IPS-18c (cell line): ENCODE measurements around the gene NYAP2.

ENCODE experiments used
- H3K4me3 ChIP-seq: 2 replicates; pipeline ENCODE4 v1.7.0; 2013; ENCODE audit warnings: low read depth, mild to moderate bottlenecking, low read length, moderate library complexity; ENCODE audit not compliant: insufficient read depth
- H3K9me3 ChIP-seq: one replicate; pipeline ENCODE4 v1.6.1; 2013; ENCODE audit warnings: mild to moderate bottlenecking, low read length, moderate library complexity; ENCODE audit not compliant: control insufficient read depth, insufficient read depth

NYAP2 gene

GRCh38 chr2:225399504-225399903 lies at the start of gene NYAP2:
Gene NYAP2, plus strand, starts transcription at chr2:225399710. Its CDS starts 9,171 bp downstream, at chr2:225408881.
- no peaks in the 10 kb centered on the region for H3K9me3 ChIP-seq
- no peak within 1 kb of the TSS for H3K4me3 ChIP-seq

DNA sequence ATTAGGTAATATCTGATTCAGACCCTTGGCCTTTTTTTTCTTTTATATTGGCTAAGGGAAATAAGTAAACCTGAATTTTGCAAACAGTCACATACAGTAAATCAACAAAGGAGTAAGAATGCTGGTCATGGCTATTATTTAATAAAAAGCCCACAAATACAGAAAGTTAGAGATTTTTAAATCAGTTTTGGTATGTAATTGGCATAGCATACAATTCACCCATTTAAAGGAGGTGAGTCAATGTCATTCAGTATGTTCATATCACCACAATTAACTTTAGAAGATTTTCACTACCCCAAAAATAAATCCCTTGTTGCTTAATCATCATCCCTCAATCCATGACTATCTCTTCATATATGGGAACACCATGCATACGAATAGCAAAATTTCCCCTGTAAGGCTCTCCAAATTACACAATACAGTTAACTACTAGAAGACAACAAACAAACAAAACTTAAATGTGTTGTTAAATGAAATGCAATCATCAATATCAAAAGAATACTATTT lies 45.9 kb upstream of the NYAP2 start:
- no peaks in the 10 kb centered on the region for H3K9me3 ChIP-seq
- no peak overlapping the region for H3K4me3 ChIP-seq

DNA sequence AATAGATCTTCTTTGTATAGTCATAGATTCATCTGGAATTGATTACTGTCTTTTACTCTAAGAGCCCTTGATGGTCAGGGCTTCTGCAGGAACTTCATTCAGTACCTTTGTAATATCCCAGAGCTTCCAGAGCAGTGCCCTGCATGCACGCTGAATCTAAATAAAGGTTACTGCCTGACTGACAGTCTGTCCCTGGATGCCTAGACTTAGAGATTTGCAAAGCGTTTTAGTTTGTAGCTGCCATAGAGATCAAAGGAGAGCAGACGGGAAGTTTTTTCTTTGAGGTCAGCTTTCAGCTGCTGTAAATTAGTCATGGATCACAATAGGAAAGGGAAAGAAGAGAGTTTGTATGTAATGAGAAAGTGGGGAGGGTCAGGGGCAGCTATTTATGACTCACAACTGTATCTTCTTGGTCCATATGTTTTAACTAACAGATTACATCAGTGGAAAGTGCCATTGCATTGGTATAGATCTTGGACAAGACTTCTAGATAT lies 45.2 kb upstream of the NYAP2 start:
- Histone ChIP-seq H3K4me3 (no peak overlapping the region), H3K9me3 (no peaks in the 10 kb centered on the region)

GRCh38 chr2:225355788-225356187 lies 43.7 kb upstream of the NYAP2 start:
- no peaks in the 10 kb centered on the region for H3K9me3 ChIP-seq
- H3K4me3 ChIP-seq: no peak overlapping the region

GRCh38 chr2:225366731-225367130 lies 32.8 kb upstream of the NYAP2 start:
- H3K4me3 ChIP-seq: no peak overlapping the region

GRCh38 chr2:225367482-225367881 lies 32.0 kb upstream of the NYAP2 start:
- H3K9me3 ChIP-seq: no peaks in the 10 kb centered on the region
- H3K4me3 ChIP-seq: no peak overlapping the region

More at GRCh38 chr2:225366731-225367130, 32.8 kb upstream of the NYAP2 start:
- no peaks in the 10 kb centered on the region for H3K9me3 ChIP-seq

GRCh38 chr2:225378984-225379383 lies 20.5 kb upstream of the NYAP2 start:
- H3K9me3 ChIP-seq: no peaks in the 10 kb centered on the region
- H3K4me3 ChIP-seq: no peak overlapping the region

GRCh38 chr2:225379856-225380255 lies 19.7 kb upstream of the NYAP2 start:
- H3K4me3 ChIP-seq: no peak overlapping the region
- H3K9me3 ChIP-seq: peaks cover 1% of the 10 kb centered on the region

- Histone ChIP-seq H3K9me3 (peaks cover 2% of the 10 kb centered on the region), H3K4me3 (no peak overlapping the region)
Observed at GRCh38 chr2:225381609-225382008, 17.9 kb upstream of the NYAP2 start.

DNA sequence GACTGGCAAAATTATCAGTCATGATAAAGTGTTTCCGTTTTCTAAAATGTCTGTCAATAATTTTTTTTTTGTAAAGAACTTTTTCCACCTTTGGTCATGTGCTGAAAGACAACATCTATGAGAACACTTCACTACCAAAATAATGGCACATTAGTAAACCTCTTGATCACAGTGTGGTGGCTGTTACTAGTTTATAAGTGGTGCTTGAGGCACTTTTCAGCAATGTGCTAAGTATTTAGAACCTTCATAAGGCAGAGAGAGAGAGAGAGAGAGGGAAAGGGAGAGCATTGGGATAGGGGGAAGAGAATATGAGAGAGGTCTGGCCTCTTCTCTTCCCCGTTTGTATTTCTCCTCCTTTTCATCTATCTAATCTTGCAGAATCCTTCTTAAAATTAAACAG lies 1.1 kb upstream of the NYAP2 start:
- Histone ChIP-seq H3K4me3 (no peak overlapping the region), H3K9me3 (no peaks in the 10 kb centered on the region)

DNA sequence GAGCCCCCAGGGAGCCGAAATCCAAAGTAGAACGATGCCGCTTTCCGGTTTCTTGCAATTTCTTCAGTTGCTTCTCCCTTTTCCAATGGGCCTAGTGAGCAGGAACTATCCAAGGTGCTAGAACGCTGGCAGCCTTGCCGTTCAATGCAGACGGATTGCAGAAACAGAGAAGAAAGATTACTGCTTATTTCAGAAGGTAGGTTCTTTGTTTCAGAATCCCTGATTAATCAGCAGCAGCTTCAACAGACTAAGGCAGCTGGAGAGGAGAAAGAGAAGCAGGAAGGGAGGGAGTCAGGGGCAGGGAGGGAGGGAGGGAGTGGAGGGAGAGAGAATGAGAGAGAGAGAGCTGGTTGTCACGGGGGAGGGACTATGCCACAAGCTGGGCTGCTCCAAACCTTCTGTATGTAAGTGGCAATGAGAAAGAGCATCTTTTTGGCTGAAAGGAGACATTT lies 576 bp downstream of the NYAP2 start:
- Histone ChIP-seq H3K4me3 (no peak overlapping the region), H3K9me3 (no peaks in the 10 kb centered on the region)

- H3K9me3 ChIP-seq: no peaks in the 10 kb centered on the region
- H3K4me3 ChIP-seq: no peak overlapping the region
Observed at GRCh38 chr2:225400546-225401400, 1.3 kb downstream of the NYAP2 start.

GRCh38 chr2:225402210-225402776 lies 2.8 kb downstream of the NYAP2 start:
- Histone ChIP-seq H3K4me3 (no peak overlapping the region), H3K9me3 (no peaks in the 10 kb centered on the region)

DNA sequence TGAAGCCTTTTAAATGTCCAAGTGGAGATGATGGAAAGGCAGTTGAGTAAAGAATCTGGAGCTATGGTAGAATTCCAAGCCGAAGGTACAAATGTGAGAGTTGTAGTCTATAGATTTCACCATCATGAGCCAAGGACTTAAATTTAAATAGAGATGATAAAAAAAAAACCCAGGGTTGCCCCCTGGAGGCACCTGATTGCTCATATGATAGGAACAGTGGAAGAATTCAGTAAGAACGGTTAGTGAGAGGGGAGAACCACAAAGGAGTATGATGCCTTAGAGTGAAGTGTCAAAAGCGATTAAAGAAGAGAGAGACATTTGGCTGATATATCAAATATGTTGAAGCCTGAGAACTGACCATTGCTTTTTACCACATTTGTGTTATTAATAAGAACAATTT lies 11.9 kb downstream of the NYAP2 start:
- H3K4me3 ChIP-seq: no peak overlapping the region
- H3K9me3 ChIP-seq: no peaks in the 10 kb centered on the region

DNA sequence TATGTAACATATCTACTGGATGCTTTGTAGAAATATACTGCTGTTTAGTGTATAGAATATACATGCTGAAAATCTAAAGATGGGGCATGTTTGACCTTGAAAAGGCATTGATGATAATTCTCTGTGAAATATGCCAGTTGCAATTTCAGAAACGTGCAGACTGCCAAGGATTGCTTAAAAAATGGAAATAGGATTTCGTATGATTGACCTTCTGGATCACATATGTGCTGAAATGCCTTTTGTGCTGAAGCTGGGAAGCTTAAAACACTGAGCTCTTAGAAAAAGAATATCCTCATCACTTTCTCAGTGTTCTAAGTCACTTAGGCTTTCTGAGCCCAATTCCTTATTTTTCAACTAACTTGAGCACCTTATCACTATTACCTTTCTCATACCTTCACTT lies 14.3 kb downstream of the NYAP2 start:
- Histone ChIP-seq H3K4me3 (no peak overlapping the region), H3K9me3 (no peaks in the 10 kb centered on the region)

DNA sequence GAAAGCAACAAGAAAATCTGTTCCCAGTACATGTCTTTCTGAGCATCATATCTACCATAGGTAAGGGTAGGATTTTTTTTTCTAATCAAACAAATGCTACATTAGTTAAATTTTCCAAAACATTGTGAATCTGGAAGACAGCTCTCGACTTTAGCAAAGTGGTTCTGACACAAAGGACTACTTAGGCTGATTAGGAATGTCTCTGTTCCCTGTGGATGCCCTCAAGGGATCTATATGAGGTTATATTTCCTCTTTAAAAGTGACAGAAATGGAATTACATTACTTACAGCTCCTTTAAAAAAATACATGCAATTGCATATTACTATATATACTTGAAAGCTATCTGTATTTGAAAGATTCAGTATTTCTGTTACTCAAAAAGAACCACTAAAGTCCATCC lies 15.4 kb downstream of the NYAP2 start:
- H3K9me3 ChIP-seq: no peaks in the 10 kb centered on the region
- no peak overlapping the region for H3K4me3 ChIP-seq

DNA sequence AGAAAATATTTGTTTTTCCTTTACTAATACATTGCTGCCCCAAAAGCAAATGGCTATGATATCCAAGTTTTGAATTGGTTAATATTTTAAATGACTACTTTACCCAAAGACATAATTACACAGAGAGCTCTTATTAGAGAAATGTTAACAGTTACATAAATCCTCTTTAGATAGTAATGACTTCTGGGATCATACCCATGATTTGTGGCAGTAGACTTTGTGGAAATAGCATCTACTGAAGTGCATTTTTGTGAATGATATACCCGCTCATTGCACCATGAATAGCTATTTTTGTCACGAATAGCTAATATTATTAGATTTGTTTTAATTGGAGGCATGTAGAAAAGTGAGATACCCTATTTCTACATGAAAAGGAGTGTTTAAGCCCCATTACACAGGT lies 15.8 kb downstream of the NYAP2 start:
- Histone ChIP-seq H3K4me3 (no peak overlapping the region), H3K9me3 (no peaks in the 10 kb centered on the region)

DNA sequence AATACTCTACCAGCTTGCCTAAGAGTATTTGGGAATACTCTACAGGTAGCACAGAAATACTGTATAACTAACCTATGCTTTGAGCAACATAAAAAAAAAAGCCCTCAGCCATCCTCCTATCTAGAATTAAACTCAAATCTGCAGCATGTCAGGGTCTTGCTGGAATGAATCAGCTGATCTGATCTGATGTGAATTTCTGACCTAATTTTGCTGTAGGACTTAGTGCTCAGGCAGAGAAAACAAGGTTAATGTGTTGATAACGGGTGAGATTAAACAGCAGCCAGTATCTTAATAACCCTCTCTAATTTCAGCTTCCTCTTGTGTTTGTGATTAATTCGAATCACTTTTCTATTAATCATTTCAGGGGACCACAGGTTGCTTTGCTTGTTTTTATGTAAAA lies 16.3 kb downstream of the NYAP2 start:
- Histone ChIP-seq H3K4me3 (no peak overlapping the region), H3K9me3 (no peaks in the 10 kb centered on the region)
